ENCODE results near the gene PCP4L1.
A peak's percentile ranks its signal among the peaks of the same experiment; 100 is the strongest.
"Not testable (repeated sequence)": the region's sequence is repeated elsewhere in the genome, so short reads cannot be mapped to it uniquely, and the experiment has no call there.

The PCP4L1 gene

DNA sequence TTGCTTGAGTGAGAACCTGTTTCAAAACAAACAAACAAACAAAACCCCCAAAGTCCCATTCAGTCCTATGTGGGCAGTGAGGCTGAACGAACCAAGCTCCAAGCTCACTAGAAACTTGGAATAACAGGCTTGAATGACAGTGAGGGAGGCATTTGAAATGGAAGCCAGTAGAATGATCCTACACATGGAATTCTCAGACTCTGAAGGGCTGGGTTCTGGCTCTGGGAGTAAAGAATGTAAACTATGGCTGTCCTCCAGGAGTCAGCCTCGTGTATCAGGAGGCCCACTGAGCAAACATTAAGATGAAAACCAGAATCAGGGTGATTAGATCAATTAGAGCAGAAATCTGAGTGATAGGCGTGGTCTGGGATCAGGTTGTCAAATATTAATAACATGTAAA lies 14.9 kb downstream of the PCP4L1 start:
- no peak for DNase-seq

DNA sequence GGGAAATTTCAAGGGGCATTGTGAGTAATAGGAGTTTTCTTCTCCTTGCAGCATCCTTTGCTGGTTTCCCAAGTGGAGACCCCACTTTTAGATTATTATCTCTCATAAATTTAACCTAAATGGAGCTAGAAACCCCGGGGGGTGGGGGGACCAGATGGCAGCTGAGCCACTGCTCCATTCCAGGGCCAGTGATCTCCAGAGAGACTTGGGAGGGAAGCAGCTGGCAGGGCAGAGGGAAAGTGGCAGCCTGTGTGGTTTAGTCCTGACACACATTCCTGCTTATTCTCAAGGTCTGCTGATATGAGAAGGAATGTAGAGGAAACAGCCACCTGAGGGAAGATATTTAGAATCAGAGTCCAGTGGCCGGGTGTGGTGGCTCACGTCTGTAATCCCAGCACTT lies 16.3 kb downstream of the PCP4L1 start:
- no peak for DNase-seq

DNA sequence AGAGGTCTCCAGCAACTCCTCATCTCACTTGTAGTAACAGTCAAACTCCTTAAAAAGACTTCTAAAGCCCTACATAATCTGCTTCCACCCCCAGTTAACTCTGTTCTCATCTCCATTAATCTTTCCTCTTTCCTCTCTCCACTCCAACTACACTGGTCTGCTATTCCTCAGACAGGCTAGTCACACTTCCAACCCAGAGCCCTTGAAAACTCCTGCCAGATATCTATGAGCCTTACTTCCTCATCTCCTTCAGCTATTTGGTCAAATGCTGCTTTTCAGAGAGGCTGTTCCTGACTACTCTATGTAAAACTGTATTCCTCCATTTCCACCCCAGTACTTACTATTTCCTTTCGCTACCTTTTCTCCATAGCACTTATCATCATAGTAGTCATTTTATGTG lies 24.4 kb downstream of the PCP4L1 start:
- no peak for DNase-seq

DNA sequence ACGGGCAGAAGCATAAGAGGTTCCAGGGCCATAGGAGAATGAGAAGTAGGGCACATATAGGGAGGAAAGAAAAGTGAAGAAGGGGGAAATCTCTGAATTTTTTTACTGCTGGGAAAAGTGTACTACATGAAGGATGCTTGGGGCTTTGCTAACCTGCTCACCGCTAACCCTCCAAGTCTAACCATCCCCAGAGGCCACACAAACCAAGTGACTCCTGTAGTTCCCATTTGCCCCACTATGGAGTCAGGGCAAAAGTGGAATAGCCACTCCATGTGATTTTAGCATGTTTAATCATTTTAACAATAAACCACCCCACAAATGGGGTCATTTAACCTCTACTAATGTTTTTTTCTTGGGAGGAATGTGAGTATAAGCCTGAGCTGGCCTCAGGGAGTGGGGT lies 26.6 kb downstream of the PCP4L1 start:
- DNase-seq: no peak

DNA sequence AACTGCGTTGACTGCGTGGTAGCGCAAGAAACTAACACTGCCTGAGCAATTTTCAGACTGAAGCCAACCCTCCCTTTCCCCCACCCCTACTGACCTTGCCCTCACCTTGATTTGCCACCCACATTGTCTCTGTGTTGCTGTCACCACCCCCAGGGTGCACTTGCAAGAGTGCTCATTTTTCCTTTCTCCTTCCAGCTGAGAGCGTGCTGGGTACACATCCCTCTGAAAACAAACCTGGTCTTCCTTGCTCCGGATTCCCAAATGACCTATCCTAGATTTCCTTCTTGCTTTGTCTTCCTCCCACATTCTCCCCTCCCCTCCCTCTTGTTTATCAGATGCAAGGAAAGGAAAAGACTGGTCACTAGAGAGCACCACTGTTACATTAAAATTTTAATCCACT lies 27.0 kb downstream of the PCP4L1 start:
- DNase-seq: no peak

DNA sequence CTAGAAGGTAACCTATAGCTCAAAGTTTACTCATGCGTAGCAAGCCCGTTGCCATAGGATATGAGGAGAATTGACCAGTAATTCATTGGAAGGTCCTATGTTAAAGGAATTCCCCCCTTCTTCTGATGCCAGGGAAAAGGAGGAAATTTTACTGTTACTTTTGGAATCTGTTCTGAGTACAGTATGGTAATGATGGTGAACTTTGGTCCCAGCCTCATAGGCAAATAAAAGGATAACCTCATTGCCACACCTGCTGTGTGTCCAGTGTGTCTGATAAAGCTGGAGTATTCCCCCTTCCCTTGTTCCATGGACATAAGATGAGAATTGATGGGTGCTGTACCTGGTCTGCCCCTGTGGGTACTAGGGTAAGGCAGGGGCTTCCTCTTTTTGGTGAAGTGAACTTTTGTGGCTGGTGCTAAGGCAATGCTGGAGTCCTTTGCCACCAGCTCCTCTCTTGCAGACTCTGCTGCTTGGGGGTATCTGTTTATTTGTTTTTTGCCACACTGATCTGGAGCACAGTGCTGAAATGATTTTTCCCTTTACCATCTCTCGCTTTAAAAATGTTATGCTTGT lies 29.0 kb downstream of the PCP4L1 start:
- no peak for DNase-seq

DNA sequence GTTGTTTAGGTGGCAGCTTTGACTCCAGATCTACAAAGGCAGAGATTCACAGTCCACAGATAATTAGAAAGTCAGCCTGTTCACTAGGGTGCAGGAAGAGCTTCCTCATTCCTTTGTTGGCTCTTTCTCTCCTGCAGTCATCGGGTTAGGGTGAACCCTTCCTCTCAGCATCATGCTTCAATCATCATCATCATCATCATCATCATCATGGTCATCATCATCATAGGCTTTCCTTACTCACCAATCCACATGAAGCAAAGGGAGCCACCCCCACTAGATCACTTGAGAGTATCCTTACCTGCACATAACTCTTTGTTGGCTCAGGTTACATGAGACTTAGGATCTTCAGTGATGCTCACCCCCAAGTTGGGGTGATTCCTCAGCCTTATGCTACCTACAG lies 32.2 kb downstream of the PCP4L1 start:
- no peak for DNase-seq

DNA sequence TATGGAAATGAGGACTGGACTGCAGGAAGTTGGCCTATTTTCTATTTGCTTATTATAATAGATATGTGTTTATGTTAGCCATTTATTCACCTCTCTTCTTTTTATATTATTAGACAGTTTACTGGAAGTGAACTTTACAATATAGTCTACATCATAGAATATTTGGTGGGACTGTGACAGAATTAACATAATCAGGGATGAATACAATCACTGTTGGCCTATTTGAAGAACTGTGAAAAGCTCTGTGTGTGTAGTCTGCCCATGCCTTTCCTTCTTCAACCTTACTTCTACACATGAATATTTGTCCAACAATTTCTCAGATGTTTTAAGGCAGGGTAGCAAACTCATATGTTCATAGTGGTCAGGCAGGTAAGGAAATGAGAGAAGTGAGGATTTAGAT lies 38.9 kb downstream of the PCP4L1 start:
- no peak for DNase-seq

DNA sequence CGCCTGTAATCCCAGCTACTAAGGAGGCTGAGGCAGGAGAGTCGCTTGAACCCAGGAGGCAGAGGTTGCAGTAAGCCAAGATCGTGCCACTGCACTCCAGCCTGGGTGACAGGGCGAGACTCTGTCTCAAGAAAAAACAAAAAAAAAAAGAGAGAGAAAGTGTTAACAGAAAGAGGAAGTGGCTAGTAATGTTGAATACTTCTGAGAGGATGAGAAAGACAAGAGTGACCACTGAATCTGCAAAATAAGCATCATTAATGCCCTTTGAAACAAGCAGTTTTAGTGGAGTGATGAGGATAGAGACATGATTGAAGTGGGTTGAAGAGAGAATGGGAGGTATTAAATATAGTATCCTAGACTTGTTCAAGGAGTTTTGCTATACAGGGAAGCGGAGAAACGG lies 39.6 kb downstream of the PCP4L1 start:
- no peak for DNase-seq

DNA sequence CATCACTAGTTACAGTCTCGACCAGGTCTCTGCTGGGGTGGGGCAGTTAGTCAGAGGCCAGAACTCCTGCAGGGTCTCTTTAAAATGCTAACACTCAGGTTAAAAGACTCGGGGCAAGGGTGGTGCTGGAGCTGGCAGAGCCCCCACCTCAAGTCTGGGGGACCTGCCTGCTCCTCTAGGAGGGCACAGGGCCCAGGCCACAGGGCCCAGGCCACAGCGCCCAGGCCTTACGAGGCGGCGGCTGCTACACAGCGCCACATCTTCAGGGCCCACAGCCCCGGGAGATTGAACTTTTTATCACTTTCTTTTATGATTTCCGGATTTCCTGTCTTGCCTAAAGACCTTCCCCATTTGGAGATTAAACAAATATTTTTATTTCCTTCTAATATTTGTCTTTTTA lies 40.8 kb downstream of the PCP4L1 start:
- peak; percentile 7 for DNase-seq

DNA sequence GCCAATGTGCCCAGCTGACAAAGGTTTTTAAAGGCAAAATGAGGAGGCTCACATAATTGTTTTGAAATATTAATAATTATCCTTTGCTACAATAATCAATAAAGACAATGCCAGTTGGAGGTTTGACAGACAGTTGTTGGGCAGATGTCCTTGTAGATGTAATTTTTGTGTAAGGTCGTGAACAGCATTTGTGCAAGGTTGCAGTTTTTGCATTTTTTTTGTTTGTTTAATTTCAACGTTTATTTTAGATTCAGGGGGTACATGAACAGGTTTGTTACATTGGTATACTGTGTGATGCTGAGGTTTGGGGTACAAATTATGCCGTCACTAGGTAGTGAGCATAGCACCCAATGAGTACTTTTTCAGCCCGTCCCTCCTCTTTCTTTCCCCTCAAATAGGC lies 41.9 kb downstream of the PCP4L1 start:
- DNase-seq: no peak

DNA sequence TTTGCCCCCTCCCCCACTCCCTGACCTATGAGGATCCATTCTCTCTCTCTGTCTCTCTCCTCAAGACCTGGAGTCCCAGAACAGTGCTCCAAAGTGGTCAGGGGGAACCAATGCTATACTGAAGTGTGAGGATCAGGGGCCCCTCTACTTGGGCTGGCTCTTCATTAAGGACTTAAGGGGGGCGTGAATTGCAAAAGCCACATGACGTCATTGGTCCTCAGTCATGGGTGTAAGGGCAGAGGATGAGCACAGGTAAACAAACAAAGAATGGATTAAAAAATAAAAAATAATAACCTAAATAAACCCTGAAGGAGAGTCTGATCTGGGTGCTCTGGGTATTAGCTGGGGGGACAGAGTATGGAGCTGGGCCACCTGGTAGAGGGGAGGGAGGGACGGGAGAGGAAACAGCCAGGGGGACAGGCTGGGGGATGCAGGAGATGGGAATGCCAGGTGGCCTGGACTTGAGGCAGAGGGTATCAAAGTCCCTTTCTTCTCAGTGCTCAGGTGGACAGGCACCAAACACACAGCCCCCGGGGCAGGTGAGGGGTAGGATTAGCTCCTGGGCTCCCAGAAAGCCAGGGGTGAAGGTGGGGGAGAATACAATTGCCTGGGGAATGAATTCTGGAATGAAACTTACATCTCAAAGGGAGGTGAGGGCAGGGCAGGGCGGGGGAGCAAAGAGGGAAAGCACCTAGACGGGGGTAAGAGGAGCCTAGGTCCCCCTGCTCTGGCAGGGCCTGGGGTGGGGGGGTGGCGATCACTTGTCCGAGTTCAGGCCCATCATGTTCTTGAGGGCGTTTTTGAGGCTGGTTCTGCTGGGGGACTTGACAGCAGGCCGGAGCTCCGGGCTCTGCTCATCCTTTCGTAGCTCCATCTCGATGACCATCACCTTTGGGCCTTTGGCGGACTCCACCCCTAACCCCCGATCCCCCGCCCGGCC lies 46.7 kb downstream of the PCP4L1 start:
- DNase-seq: no peak

DNA sequence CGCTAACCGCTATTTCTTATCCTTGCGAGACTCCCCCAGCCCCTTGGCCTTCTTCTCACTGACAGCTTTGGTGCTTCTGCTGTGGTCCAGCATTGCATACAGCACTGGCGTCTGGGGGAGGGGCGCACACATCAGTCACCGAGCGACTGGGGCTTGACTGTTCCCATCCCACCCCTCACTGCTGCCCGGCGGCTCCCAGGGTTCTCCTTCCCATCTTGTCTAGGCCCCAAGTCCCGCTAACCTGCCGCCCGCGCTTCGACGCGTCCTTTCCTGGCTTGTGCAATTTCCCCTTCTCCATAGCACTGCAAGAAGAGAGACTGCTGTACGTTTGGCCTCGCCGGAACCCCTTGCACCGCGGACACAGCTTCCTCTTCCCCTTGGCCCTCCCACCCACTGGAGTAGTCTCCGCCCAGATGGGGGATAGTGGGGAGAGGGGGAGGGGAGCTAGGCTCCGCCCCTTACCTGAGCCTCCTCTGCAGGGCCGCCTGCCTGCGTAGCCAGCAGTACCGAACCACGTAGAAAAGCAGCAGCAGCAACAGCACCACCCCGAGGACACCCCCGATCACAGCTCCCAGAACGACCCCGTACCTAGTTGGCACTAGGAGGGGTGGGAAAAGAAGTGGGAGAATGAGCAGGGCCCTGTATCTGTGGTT lies 47.4 kb downstream of the PCP4L1 start:
- peak; percentile 95 for DNase-seq

DNA sequence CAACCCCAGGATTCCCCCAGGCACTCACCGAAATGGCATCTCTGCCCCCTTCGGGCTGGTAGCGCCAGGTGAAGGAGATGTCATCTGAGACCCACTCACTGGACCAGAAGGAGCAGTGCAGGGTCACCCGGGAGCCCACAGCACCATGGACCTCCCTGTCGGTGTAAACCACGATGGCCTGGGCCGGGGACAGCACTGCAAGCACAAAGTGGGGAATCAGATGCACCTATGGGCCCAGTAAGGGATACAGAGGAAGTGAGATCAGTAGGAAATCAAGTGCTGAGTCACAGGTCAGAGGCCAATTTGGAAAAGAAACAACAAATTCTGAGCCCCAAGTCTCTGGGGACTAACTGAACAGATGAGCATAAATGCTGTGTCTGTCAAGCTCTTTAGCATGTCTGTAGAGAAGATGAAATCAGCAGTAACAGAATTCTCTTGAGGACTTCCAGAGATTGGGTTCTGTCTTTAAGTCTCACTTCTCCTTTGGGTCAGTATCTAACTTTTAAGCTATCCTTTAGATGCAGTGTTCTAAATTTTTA lies 48.8 kb downstream of the PCP4L1 start:
- peak; percentile 7 for DNase-seq

DNA sequence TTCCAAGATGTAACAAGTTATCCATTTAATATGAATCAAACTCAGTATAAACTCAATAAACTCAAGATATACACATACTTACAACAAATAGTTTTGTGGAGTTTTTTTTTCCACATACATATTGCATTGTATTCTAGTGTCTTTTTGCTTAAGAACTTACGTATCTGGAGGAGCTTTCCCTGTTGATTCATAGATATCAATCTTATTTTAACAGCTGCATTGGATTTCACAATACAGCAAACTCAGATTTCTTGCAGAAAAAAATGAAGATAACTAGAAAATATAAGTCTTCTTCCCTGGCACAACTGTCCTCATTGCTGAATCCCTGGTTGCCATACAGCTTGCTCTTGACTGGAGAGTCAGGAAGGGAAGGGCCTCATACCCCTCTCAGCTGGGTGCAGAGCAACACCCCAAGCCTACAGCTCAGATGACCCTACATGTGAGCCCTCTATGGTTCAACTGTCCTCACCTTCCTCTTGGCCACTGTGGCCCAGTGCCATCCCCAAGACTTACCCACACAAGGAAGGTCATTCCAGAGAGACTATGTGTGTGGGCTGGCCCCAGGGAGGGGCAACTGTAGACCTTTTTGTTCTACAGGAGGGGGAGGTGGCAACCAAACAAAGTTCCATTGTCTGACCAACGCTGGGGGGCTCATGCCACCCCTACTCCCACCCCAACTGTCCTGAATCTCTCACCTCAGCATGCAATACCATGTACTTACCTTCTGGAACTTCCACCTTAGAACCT lies 49.5 kb downstream of the PCP4L1 start:
- DNase-seq: no peak

DNA sequence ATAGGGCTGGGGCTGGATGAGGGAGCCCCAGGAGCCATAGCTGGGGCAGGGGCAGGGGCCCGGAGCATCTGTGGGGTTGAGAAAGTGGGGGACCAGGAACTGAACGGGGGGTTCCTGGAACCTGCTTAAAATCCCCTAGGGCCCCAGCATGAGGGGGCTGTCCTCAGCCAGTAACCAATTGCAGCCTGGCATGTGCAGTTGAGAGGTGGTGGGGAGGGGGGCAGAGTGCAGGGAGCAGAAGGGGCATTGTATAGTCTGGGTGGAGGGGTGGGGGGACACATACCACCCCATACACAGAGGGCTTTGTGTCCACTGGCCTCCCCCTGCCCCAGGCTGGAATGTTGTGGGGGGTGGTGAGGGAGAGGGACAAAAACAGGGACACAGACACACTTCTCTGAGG lies 51.3 kb downstream of the PCP4L1 start, which contains the start of gene MPZ:
Gene MPZ (minus strand): TSS at position 101 of the 400 bp plus-strand sequence. CDS start 63 bp downstream, at position 38.
- DNase-seq: no peak

DNA sequence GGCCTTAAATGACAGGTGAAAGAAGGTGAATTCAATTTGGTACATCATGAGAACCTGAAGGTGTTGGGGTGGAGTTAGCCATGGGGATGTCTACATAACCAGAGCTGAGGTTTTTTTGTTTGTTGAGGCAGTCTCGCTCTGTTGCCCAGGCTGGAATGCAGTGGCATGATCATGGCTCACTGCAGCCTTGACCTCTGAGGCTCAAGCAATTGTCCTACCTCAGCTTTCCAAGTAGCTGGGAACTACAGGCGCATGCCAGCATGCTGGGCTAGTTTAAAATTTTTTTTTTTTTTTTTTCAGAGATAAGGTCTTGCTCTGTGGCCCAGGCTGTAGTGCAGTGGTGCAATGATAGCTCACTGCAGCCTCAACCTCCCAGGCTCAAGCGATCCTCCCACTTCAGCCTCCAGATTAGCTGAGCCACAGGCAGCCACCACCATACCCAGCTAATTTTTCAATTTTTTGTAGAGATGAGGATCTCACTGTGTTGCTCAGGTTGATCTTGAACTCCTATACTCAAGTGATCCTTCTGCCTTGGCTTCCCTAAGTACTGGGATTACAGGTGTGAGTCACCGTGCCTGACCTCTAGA lies 53.1 kb downstream of the PCP4L1 start:
- no peak for DNase-seq

DNA sequence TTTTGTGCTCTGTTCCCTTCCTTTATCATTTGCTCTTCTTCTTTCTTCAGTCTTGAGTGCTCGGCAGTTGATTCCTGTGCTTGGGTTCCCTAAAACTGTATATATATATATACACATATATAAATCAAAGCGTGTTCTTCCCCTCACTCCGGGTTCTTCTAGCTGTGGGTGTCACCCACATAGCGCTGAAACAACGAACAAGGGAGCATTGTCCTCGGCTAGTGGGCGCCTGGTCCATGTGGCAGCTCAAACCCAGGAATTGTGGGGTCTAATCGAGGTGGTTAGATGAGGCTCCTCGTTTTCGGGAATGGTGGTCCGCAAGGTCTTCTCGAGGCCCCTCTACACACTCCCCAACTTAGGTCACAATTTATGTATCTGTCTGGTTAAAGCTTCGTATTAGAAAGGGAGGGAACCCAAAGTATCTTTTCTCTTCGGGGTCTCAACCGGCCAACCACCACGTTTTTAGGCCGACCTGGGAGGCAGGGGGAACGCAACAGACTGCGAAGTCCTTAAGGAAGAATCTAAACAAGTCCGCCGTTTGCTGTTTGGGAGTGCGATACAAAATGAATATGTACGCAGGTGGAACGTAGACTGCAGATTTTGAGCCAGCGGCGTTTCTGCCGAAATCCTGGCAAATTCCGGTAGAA lies 55.1 kb downstream of the PCP4L1 start:
- DNase-seq: peak; percentile 11

DNA sequence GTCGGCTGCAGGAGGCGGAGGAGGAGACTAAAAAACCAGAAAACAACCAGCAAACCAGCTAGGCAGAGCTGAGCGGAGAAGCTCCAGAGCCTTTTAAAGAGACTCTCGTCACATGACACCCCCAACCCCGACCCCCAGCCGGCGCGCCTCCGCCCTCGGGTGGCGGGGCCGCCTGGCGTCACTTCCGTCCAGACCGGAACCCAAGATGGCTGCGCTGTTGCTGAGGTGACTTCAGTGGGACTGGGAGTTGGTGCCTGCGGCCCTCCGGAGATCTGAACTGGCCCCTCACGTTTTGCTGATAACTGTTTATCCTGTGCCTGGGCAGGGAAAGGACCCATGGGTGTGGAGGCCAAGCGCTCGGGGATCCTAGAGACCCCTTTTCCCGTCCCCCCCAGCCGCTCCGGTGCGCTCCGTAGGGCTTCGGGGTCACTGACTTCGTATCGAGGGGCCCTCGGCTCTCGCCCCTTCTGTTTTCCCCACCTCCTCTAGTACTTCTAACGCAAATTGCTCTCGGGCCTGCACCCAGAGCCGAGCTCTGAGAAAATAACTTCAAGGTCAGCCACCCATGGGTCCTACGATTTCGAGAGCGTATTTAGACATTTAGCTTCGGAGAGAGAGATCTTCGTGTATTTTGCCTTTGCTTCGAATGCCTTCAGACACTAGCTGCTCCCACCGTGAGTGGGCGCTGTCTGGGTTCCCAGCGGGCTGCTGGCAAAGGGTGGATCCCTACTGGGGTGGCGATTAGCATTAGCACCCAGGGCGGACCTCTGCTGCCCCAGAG lies 55.8 kb downstream of the PCP4L1 start, which contains the start of gene SDHC:
Gene SDHC (plus strand): TSS at position 181 of the 781 bp plus-strand sequence. CDS start 25 bp downstream, at position 206.
- DNase-seq: peak; percentile 91

DNA sequence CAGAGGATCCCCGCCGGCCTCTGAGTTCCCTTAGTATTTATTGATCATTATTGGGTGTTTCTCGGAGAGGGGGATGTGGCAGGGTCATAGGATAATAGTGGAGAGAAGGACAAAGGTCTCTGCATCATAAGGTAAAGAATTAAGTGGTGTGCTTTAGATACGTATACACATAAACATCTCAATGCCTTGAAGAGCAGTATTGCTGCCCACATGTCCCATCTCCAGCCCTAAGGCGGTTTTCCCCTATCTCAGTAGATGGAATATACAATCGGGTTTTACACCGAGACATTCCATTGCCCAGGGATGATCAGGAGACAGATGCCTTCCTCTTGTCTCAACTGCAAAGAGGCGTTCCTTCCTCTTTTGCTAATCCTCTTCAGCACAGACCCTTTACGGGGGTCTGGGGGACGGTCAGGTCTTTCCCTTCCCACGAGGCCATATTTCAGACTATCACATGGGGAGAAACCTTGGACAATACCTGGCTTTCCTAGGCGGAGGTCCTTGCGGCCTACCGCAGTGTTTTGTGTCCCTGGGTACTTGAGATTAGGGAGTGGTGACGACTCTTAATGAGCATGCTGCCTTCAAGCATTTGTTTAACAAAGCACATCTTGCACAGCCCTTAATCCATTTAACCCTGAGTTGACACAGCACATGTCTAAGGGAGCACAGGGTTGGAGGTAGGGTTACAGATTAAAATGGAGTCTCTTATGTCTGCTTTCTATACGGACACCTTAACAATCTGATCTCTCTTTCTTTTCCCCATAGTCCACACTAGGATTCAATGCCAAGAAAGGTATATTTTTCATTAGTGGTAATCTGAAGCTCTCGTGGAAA lies 57.5 kb downstream of the PCP4L1 start:
- DNase-seq: not testable (repeated sequence)
